ENCODE measurements around the gene NUDT2.

DNA sequence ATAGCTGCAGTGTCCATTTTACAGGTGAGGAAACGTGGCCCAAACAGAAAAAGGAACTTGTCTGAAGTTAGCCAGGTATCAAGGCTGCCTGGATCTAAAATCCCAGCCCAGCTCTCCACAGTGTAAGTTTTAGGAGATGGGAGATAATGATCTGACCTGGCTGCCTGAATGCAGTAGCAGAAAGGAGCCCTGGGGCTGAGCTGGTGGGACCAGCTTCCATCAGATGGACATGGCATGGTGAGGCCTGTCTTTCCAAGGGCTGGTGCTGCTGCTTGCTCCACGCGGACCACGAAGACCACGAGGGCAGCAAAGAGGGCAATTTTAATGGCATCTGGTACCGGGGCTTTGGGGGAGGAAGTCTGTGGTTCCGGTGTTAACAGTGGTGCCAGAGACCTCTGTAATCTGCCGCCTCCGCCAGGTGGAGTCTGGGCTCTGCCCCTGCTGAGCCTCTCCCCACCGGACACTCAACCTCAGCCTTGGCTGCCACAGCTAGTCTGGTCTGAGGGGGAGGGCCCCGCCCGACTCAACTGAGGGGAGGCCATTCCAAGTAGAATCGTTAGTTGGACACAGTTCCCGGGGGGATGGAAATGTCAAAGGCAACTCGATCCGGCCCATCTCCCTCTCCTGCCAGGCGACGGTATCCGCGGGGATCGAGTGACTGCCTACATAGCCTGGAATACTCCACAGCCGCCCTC is 46.7 kb downstream of the NUDT2 start:
- TF ChIP-seq POLR2AphosphoS5 (IDR thresholded peaks at IDR 0.05; ENCODE audit: borderline replicate concordance, low read depth, low read length) (no peak), EZH2 (IDR thresholded peaks at IDR 0.05) (no peak)
